NCI-H128 (cell line): ENCODE measurements around the gene ZNF763.
"Not testable (repeated sequence)": the region's sequence is repeated elsewhere in the genome, so short reads cannot be mapped to it uniquely, and the experiment has no call there.

Experiments
- DNase-seq: peaks from one replicate; lab custom pipeline; 2025; ENCODE audit not compliant: unreplicated experiment; lab: John Stamatoyannopoulos, UW

Gene ZNF763

DNA sequence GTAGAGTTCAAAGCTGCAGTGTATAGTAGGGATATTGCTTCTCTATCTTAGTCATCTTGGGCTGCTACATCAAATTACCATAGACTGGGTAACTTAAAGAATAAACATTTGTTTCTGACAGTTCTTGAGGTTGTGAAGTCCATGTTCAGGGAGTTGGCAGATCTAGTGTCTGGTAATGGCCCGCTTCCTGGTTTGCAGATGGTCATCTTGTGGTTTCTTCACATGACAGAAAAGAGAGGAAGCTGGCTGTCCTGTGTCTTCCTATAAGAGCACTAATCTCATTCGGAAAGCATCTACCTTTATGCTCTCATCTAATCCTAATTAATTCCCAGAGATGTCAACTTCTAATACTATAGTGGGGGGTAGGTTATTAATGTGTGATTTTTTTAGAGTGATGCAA, 6.2 kb downstream of the ZNF763 start:
- DNase-seq, result no peak

- DNase-seq, result no peak
Observed at GRCh38 chr19:11973019-11973810, 8.4 kb downstream of the ZNF763 start.

- DNase-seq, result no peak
Observed at GRCh38 chr19:11978492-11979100, 13.8 kb downstream of the ZNF763 start.

- DNase-seq, result no peak
Observed at GRCh38 chr19:11979527-11979926, 14.7 kb downstream of the ZNF763 start.

DNA sequence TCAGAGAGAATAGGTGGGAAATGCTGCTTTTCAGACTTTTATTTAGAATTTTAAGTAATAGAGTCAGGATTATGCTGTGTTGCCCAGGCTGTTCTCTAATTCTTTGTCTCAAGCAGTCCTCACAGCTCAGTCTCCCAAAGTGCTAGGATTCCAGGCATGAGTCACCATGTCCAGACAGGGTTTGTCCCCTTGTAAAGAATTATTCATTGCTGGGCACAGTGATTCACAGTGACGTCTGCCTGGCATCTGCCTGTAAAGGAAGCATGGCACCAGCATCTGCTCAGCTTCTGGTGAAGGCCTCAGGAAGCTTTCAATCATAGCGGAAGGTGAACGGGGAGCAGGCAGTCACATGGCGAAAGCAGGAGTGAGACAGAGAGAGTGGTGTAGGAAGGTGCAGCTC, 17.7 kb downstream of the ZNF763 start:
- no peak for DNase-seq

DNA sequence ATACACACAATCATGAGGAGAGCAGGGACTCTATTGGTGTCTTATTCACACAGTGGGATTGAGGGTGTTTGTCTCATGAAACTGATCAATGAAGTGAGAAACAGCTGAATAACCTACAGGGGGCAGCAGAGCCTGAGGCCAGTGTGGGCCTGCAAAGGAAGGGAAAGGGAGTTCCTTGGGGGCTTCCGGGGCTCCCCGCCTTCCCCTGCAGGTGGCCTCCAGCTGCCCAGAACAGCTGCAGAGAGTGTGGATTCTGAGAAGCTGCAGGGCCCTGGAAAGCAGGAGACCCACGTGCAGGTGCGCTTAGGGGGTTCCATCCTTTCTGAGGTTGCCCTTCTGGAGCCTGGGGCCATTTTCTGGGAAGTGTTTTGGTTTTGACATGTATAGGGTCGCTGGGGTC, 20.1 kb downstream of the ZNF763 start:
- no peak for DNase-seq

GRCh38 chr19:11986754-11987153, 21.9 kb downstream of the ZNF763 start:
- no peak for DNase-seq

- DNase-seq, result peak; percentile 83
Observed at GRCh38 chr19:11987405-11988281, 22.8 kb downstream of the ZNF763 start.

GRCh38 chr19:11989112-11989456, 24.2 kb downstream of the ZNF763 start:
- no peak for DNase-seq

DNA sequence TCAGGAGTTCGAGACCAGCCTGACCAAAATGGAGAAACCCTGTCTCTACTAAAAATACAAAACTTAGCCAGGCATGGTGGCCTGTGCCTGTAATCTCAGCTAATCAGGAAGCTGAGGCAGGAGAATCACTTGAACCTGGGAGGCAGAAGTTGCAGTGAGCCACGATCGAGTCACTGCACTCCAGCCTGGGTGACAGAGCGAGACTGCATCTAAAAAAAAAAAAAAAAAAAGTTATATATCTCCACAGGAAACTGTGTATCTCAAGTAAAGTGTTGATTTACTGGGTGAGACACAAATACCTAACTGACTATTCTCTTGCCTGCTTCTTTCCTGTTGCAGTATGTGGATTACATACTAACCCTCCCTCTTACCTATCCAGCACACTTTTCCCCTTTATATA, 27.1 kb downstream of the ZNF763 start:
- not testable (repeated sequence) for DNase-seq

DNA sequence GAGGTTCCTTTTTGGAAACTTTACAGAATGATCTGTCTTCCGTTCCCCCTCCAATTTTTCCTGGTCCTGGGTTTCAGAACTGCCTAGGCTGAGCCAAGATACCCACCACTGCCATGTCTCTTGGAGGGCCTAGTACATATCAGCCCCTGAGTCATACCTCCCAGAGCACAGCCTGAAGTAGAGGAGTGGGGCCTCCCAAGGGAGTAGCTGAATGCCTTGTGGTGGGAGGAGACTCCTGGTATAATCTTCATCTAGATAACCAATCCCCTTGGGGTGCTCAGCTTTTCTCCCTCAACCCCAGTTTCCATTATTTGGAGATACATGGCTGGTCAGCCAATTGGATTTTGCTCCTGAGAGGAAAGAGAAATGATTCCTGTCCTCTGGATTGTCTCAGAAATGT, 30.3 kb downstream of the ZNF763 start:
- no peak for DNase-seq

GRCh38 chr19:12000152-12000981, 35.5 kb downstream of the ZNF763 start:
- no peak for DNase-seq

DNA sequence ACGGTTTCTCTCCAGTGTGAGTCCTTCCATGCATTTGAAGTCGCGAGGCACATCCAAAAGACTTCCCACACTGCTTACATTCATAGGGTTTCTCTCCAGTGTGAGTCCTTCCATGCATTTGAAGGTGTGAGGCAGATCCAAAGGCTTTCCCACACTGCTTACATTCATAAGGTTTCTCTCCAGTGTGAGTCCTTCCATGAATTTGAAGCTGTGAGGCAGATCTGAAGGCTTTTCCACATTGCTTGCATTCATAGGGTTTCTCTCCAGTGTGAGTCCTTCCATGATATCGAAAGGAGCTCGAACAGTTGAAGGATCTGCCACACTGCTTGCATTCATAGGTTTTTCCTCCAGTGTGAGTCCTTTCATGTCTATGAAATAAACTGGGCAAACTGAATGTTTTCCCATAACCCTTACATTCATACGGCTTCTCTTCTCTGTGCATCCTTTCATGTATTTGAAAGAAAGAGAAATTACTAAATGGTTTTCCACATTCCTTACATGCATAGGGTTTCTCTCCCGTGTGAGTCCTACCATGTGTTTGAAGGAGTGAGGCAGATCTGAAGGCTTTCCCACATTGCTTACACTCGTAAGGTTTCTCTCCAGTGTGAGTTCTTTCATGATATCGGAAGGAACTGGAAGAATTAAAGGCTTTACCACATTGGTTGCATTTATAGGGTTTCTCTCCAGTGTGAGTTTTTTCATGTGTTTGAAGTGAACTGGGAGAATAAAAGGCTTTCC, 50.3 kb downstream of the ZNF763 start:
- no peak for DNase-seq

- DNase-seq, result no peak
Observed at GRCh38 chr19:12015753-12016116, 50.9 kb downstream of the ZNF763 start.
